ENCODE data around the gene FXR2. TPM values are rescaled to one million over a fixed set of nuclear protein-coding genes. Genes with fewer than 3 reads are reported as not detected.

Gene FXR2
- total RNA-seq, 4 donors from 2014 or later: 12.2 to 35.0 (median 25.1) TPM

DNA sequence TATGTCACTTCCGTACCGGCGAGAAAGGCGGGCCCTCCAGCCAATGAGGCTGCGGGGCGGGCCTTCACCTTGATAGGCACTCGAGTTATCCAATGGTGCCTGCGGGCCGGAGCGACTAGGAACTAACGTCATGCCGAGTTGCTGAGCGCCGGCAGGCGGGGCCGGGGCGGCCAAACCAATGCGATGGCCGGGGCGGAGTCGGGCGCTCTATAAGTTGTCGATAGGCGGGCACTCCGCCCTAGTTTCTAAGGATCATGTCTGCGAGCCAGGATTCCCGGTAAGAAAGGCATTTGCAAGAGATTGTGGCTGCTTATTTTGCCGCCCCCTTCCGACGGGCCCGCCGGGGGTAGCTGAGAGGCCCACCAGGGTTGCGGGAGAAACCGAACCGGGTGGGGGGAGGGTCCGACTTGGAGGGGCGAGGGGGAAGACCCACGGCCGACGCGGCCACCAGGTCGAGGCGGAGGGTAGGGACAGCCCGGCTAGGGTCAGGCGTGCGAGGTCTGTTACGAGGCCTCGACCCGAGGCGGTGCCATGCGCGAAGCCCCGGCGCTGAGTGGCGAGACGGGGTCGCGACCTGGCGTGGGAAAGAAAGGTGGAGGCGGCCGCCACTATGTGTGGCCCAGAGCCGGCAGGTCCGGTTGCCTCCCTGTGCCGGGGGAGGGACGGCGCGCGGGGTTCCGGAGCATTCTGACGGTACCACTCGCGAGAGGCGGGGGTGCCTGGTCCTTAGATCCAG lies 41.9 kb downstream of the FXR2 start:
- TF ChIP-seq, protein P1, sequence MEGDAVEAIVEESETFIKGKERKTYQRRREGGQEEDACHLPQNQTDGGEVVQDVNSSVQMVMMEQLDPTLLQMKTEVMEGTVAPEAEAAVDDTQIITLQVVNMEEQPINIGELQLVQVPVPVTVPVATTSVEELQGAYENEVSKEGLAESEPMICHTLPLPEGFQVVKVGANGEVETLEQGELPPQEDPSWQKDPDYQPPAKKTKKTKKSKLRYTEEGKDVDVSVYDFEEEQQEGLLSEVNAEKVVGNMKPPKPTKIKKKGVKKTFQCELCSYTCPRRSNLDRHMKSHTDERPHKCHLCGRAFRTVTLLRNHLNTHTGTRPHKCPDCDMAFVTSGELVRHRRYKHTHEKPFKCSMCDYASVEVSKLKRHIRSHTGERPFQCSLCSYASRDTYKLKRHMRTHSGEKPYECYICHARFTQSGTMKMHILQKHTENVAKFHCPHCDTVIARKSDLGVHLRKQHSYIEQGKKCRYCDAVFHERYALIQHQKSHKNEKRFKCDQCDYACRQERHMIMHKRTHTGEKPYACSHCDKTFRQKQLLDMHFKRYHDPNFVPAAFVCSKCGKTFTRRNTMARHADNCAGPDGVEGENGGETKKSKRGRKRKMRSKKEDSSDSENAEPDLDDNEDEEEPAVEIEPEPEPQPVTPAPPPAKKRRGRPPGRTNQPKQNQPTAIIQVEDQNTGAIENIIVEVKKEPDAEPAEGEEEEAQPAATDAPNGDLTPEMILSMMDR (IDR thresholded peaks at IDR 0.05; ENCODE audit: low read depth): no peak

DNA sequence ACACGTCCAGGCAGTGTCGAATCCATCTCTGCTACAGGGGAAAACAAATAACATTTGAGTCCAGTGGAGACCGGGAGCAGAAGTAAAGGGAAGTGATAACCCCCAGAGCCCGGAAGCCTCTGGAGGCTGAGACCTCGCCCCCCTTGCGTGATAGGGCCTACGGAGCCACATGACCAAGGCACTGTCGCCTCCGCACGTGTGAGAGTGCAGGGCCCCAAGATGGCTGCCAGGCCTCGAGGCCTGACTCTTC lies 42.4 kb downstream of the FXR2 start:
- TF ChIP-seq, protein P1 (IDR thresholded peaks at IDR 0.05; ENCODE audit: low read depth): no peak

DNA sequence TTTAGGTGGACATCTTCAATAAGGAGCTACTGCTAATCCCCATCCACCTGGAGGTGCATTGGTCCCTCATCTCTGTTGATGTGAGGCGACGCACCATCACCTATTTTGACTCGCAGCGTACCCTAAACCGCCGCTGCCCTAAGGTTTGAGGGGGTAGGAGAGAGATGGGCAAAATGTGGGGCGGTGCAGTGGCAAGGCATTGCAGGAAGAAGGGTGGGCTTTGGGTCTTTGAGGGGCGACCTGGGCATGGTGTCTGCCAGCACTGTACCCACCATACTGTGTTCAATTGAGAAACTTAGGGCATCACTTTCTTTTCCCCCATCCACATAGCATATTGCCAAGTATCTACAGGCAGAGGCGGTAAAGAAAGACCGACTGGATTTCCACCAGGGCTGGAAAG lies 44.3 kb downstream of the FXR2 start:
- TF ChIP-seq, protein P1 (IDR thresholded peaks at IDR 0.05; ENCODE audit: low read depth): no peak

DNA sequence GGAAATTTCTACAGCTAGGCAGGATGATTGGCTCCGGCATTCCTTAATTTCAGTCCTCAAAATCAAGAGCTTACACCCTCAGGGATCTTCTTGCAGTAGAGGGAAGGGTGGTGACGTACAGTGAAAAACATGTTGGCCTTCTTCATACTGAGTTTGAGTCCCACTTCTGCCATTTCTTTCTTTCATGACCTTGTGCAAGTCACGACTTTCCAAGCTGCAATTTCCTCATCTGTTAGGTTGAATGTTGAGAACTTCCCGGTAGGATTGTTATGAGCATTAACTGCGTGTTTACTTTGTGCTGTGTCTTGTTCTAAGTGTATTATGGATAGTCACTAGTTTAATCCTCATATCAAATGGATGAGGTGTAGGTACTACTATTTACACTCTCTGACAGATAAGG lies 45.1 kb downstream of the FXR2 start:
- TF ChIP-seq, protein P1 (IDR thresholded peaks at IDR 0.05; ENCODE audit: low read depth): no peak

DNA sequence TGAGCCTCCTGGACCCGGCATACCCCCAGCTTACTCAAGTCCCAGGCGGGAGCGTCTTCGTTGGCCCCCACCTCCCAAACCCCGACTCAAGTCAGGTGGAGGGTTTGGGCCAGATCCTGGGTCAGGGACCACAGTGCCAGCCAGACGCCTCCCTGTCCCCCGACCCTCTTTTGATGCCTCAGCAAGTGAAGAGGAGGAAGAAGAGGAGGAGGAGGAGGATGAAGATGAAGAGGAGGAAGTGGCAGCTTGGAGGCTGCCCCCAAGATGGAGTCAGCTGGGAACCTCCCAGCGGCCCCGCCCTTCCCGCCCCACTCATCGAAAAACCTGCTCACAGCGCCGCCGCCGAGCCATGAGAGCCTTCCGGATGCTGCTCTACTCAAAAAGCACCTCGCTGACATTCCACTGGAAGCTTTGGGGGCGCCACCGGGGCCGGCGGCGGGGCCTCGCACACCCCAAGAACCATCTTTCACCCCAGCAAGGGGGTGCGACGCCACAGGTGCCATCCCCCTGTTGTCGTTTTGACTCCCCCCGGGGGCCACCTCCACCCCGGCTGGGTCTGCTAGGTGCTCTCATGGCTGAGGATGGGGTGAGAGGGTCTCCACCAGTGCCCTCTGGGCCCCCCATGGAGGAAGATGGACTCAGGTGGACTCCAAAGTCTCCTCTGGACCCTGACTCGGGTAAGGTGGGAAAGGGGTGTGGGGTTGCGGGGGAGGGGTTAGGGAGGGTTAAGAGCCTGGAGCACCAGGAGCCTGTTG lies 51.4 kb downstream of the FXR2 start:
- TF ChIP-seq, protein P1 (IDR thresholded peaks at IDR 0.05; ENCODE audit: low read depth): no peak

DNA sequence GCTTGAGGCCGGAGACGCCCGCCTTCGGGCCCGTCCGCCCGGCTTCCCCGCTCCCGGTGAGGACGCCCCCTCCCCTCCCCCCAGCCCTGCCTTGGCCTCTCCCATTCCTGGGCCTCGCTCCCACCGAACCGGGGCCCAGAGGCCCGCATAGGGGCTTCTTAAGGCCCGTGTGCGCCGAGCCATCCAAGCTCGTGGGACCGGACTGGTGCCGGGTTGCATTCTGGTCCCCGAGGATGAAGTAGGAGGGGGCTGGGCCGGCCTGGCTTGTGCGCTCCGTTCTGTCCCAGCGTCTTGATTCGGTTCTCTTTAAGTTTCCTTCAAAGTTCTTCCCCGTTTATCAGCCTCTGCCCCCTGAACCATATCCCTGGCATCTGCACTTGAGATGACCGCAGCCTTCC lies 52.5 kb downstream of the FXR2 start:
- TF ChIP-seq, protein P1 (IDR thresholded peaks at IDR 0.05; ENCODE audit: low read depth): no peak

DNA sequence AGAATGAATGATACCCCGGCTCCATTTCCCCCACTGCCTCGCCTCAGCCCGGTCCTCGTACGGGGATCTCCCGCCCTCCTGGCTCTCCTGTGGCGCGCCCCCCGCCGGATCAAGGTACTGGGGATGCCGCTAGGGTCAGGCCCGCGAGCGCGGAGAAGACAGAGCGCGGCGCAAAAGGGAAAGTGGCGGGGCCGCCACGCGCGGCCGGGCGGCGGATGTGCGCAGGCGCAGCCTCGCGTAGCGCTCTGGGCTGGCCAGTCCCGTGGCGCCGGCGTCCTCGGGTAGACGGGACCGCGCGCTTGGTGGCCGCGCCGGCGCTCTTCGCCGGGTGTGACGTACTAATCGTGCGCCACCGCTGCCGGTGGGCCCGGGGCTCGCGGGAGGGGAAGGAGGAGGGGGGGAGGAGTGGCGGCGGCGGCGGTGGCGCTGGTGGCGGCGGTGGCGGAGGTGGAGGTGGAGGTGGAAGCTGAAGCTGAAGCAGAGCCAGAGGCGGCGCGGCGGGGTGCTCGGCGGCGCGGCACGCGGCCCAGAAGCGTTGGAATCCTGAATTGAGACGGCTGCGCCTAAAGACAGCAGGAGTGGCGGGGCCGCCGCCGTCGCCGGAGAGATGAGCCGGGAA lies 53.0 kb downstream of the FXR2 start, which contains the start of gene SENP3:
TSS of gene SENP3 (plus strand) at position 331 of the 619 bp plus-strand sequence. CDS start 1,158 bp downstream, outside the sequence.
- TF ChIP-seq, protein P1 (IDR thresholded peaks at IDR 0.05; ENCODE audit: low read depth): no peak
